SK-N-SH treated with all-trans-retinoic acid at 6 μM for 48 hours (cell line): ENCODE results near the gene HMX1.

Source experiments
- CREB5 ChIP-seq: fragments of 250-450 bp; sonication (Bioruptor Pico); IDR thresholded peaks from 2 replicates; pipeline ENCODE4 v1.5.1; 2020; ENCODE audit warnings: low read depth, mild to moderate bottlenecking, moderate library complexity
- CSDC2 ChIP-seq: fragments of 250-450 bp; sonication (Bioruptor Pico); IDR thresholded peaks from 2 replicates; pipeline ENCODE4 v1.5.0; 2020; ENCODE audit warnings: mild to moderate bottlenecking, moderate library complexity
- ESRRG ChIP-seq: fragments of 250-450 bp; sonication (Bioruptor Pico); IDR thresholded peaks from 2 replicates; pipeline ENCODE4 v1.6.1; 2021; ENCODE audit warnings: mild to moderate bottlenecking
- ISL1 ChIP-seq: fragments of 250-450 bp; sonication (Bioruptor Pico); IDR thresholded peaks from 2 replicates; pipeline ENCODE4 v2.1.2; 2022; ENCODE audit warnings: mild to moderate bottlenecking, moderate library complexity
- OSR1 ChIP-seq: fragments of 250-450 bp; sonication (Bioruptor Pico); IDR thresholded peaks from 2 replicates; pipeline ENCODE4 v1.8.0; 2022; ENCODE audit warnings: moderate library complexity, mild to moderate bottlenecking, inconsistent platforms
- PATZ1 ChIP-seq: fragments of 250-450 bp; sonication (Bioruptor Pico); IDR thresholded peaks from 2 replicates; pipeline ENCODE4 v1.8.0; 2020; ENCODE audit warnings: mild to moderate bottlenecking, moderate library complexity, borderline replicate concordance
- RARB ChIP-seq: fragments of 250-450 bp; sonication (Bioruptor Pico); IDR thresholded peaks from 2 replicates; pipeline ENCODE4 v1.8.0; 2021; ENCODE audit warnings: mild to moderate bottlenecking, moderate library complexity
- SNAI2 ChIP-seq: fragments of 250-450 bp; sonication (Bioruptor Pico); IDR thresholded peaks from 2 replicates; pipeline ENCODE4 v1.5.0; 2020; ENCODE audit warnings: mild to moderate bottlenecking, moderate library complexity
- TOX ChIP-seq: fragments of 250-450 bp; sonication (Bioruptor Pico); IDR thresholded peaks from 2 replicates; pipeline ENCODE4 v1.8.0; 2021; ENCODE audit warnings: mild to moderate bottlenecking, moderate library complexity, borderline replicate concordance
- ZFP3 ChIP-seq: fragments of 250-450 bp; sonication (Bioruptor Pico); IDR thresholded peaks from 2 replicates; pipeline ENCODE4 v1.5.0; 2020; ENCODE audit warnings: mild to moderate bottlenecking, moderate library complexity
- ZNF565 ChIP-seq: fragments of 450-650 bp; formaldehyde crosslinking; conservative IDR thresholded peaks from 2 replicates; pipeline ENCODE4 v1.5.0; 2020; ENCODE audit warnings: low read depth, mild to moderate bottlenecking, moderate library complexity

GRCh38 chr4:8869898-8870646 lies 1.6 kb downstream of the HMX1 start:
- TF ChIP-seq RARB (CRISPR knock-in tag) (no peak), ISL1 (CRISPR knock-in tag) (no peak), OSR1 (CRISPR knock-in tag) (no peak), SNAI2 (CRISPR knock-in tag) (no peak), PATZ1 (CRISPR knock-in tag) (no peak), CREB5 (CRISPR knock-in tag) (no peak), ESRRG (CRISPR knock-in tag) (no peak), ZFP3 (no peak), CSDC2 (no peak), ZNF565 (CRISPR knock-in tag) (no peak), TOX (CRISPR knock-in tag) (no peak)
